ENCODE results near the gene MAT1A. TPM values are rescaled to one million over a fixed set of nuclear protein-coding genes. Genes with fewer than 3 reads are reported as not detected.

Gene MAT1A
- total RNA-seq, 1 donor from 2014 or later: not detected

- Mint-ChIP-seq H3K4me1 (ENCODE audit: low read depth, unreplicated experiment) (peaks cover 5% of the 10 kb centered on the region), H3K36me3 (ENCODE audit: unreplicated experiment) (no peaks in the 10 kb centered on the region), H3K27me3 (ENCODE audit: unreplicated experiment) (peaks cover 15% of the 10 kb centered on the region), H3K4me3 (ENCODE audit: unreplicated experiment) (no peak overlapping the region), H3K9me3 (ENCODE audit: unreplicated experiment) (peaks cover 7% of the 10 kb centered on the region), H3K27ac (ENCODE audit: unreplicated experiment) (no peak overlapping the region)
- no peak for TF ChIP-seq CTCF (IDR thresholded peaks at IDR 0.05; ENCODE audit: partially characterized antibody, unreplicated experiment)
- no peak for DNase-seq
Measured at GRCh38 chr10:80280071-80280800, 9.2 kb downstream of the MAT1A start.

GRCh38 chr10:80279146-80279545, 10.3 kb downstream of the MAT1A start:
- Mint-ChIP-seq H3K4me1 (ENCODE audit: low read depth, unreplicated experiment) (peaks cover 5% of the 10 kb centered on the region), H3K36me3 (ENCODE audit: unreplicated experiment) (no peaks in the 10 kb centered on the region), H3K4me3 (ENCODE audit: unreplicated experiment) (no peak overlapping the region), H3K27me3 (ENCODE audit: unreplicated experiment) (peaks cover 15% of the 10 kb centered on the region), H3K27ac (ENCODE audit: unreplicated experiment) (no peak overlapping the region), H3K9me3 (ENCODE audit: unreplicated experiment) (peaks cover 7% of the 10 kb centered on the region)
- DNase-seq: no peak
- TF ChIP-seq CTCF (IDR thresholded peaks at IDR 0.05; ENCODE audit: partially characterized antibody, unreplicated experiment): no peak

- Mint-ChIP-seq H3K4me3 (ENCODE audit: unreplicated experiment) (no peak overlapping the region), H3K9me3 (ENCODE audit: unreplicated experiment) (peaks cover 7% of the 10 kb centered on the region), H3K36me3 (ENCODE audit: unreplicated experiment) (no peaks in the 10 kb centered on the region), H3K27ac (ENCODE audit: unreplicated experiment) (no peak overlapping the region), H3K27me3 (ENCODE audit: unreplicated experiment) (peaks cover 15% of the 10 kb centered on the region), H3K4me1 (ENCODE audit: low read depth, unreplicated experiment) (peaks cover 5% of the 10 kb centered on the region)
- DNase-seq: no peak
- no peak for TF ChIP-seq CTCF (IDR thresholded peaks at IDR 0.05; ENCODE audit: partially characterized antibody, unreplicated experiment)
Measured at GRCh38 chr10:80278480-80278879, 11.0 kb downstream of the MAT1A start.

- DNase-seq: no peak
- Mint-ChIP-seq H3K4me3 (ENCODE audit: unreplicated experiment) (no peak overlapping the region), H3K27ac (ENCODE audit: unreplicated experiment) (no peak overlapping the region), H3K4me1 (ENCODE audit: low read depth, unreplicated experiment) (peaks cover 5% of the 10 kb centered on the region), H3K27me3 (ENCODE audit: unreplicated experiment) (peaks cover 15% of the 10 kb centered on the region), H3K36me3 (ENCODE audit: unreplicated experiment) (no peaks in the 10 kb centered on the region), H3K9me3 (ENCODE audit: unreplicated experiment) (peaks cover 6% of the 10 kb centered on the region)
- no peak for TF ChIP-seq CTCF (IDR thresholded peaks at IDR 0.05; ENCODE audit: partially characterized antibody, unreplicated experiment)
Measured at GRCh38 chr10:80277567-80278250, 11.7 kb downstream of the MAT1A start.

- no peak for DNase-seq
- Mint-ChIP-seq H3K9me3 (ENCODE audit: unreplicated experiment) (peaks cover 6% of the 10 kb centered on the region), H3K4me1 (ENCODE audit: low read depth, unreplicated experiment) (peaks cover 5% of the 10 kb centered on the region), H3K27me3 (ENCODE audit: unreplicated experiment) (peaks cover 15% of the 10 kb centered on the region), H3K4me3 (ENCODE audit: unreplicated experiment) (no peak overlapping the region), H3K36me3 (ENCODE audit: unreplicated experiment) (no peaks in the 10 kb centered on the region), H3K27ac (ENCODE audit: unreplicated experiment) (no peak overlapping the region)
- no peak for TF ChIP-seq CTCF (IDR thresholded peaks at IDR 0.05; ENCODE audit: partially characterized antibody, unreplicated experiment)
Measured at GRCh38 chr10:80277016-80277415, 12.4 kb downstream of the MAT1A start.

Measured in glutamatergic neuron (in vitro differentiated cells).